HEK293 (cell line): ENCODE measurements around the gene EPHX1.

Experiments
- CTCF ChIA-PET: fragments of 350-600 bp; formaldehyde crosslinking; extraction: SDS; loops from one replicate; lab custom pipeline; 2021; ENCODE audit warnings: antibody characterized with exemption; lab: Yijun Ruan, JAX
- POLR2A ChIA-PET: fragments of 300-600 bp; formaldehyde crosslinking; extraction: SDS; loops from one replicate; lab custom pipeline; 2020; ENCODE audit warnings: antibody characterized with exemption, inconsistent platforms; lab: Yijun Ruan, JAX
- H3K27ac ChIP-seq: fragments of 200-500 bp; sonication (Bioruptor generic); 2 replicates; pipeline ENCODE4 v1.5.1; 2014; ENCODE audit warnings: low read depth, low read length, control low read depth, inconsistent platforms; ENCODE audit errors: extremely low read depth
- H3K36me3 ChIP-seq, 2 experiments: fragments of 200-500 bp in 1 of 2; sonication (Bioruptor generic) in 1 of 2; 1 replicate in 1 of 2; 2 replicates in 1 of 2; pipeline ENCODE4 v1.5.1; 2014 to 2017; ENCODE audit warnings: inconsistent platforms in 2 of 2, low read length in 2 of 2; ENCODE audit not compliant: control insufficient read depth in 2 of 2, insufficient read depth in 1 of 2
- H3K4me1 ChIP-seq: fragments of 200-500 bp; sonication (Bioruptor generic); 2 replicates; pipeline ENCODE4 v1.5.1; 2014; ENCODE audit warnings: mild to moderate bottlenecking, low read length, inconsistent platforms; ENCODE audit not compliant: control insufficient read depth, insufficient read depth
- H3K4me3 ChIP-seq: 2 replicates; pipeline ENCODE4 v1.5.1; 2011; ENCODE audit warnings: low read depth, mild to moderate bottlenecking, control low read depth, low read length, moderate library complexity
- H3K9me3 ChIP-seq: fragments of 200-500 bp; sonication (Bioruptor generic); 2 replicates; pipeline ENCODE4 v1.5.1; 2014; ENCODE audit warnings: low read depth, low read length, inconsistent platforms; ENCODE audit not compliant: control insufficient read depth, insufficient read depth
- CTCF ChIP-seq: fragments of 450-650 bp; formaldehyde crosslinking; IDR thresholded peaks from 2 replicates; pipeline ENCODE4 v1.5.1; 2016; ENCODE audit warnings: missing biosample characterization, missing genetic modification characterization
- EGR2 ChIP-seq: fragments of 450-650 bp; formaldehyde crosslinking; IDR thresholded peaks from 2 replicates; pipeline ENCODE4 v1.5.1; 2016; ENCODE audit warnings: low read depth, missing biosample characterization, missing genetic modification characterization
- HOXA7 ChIP-seq: sonication (generic); formaldehyde crosslinking; IDR thresholded peaks from 2 replicates; pipeline ENCODE4 v1.8.1; 2022; ENCODE audit warnings: missing genetic modification reagents, borderline replicate concordance
- PRDM1 ChIP-seq: fragments of 450-650 bp; formaldehyde crosslinking; IDR thresholded peaks from 2 replicates; pipeline ENCODE4; 2016; ENCODE audit warnings: missing biosample characterization, missing genetic modification characterization
- ZBTB17 ChIP-seq: fragments of 450-650 bp; formaldehyde crosslinking; IDR thresholded peaks from 2 replicates; pipeline ENCODE4 v1.5.1; 2016; ENCODE audit warnings: missing biosample characterization, missing genetic modification characterization
- ZBTB44 ChIP-seq: fragments of 450-650 bp; IDR thresholded peaks from 2 replicates; pipeline ENCODE4 v1.5.1; 2018; ENCODE audit warnings: missing biosample characterization, mild to moderate bottlenecking, missing genetic modification characterization
- ZFHX2 ChIP-seq: fragments of 450-650 bp; formaldehyde crosslinking; conservative IDR thresholded peaks from 2 replicates; pipeline ENCODE4 v1.5.1; 2016; ENCODE audit warnings: missing biosample characterization, missing genetic modification characterization
- ZIC2 ChIP-seq: fragments of 450-650 bp; formaldehyde crosslinking; IDR thresholded peaks from 2 replicates; pipeline ENCODE4 v1.5.1; 2016; ENCODE audit warnings: missing biosample characterization, missing genetic modification characterization
- ZNF148 ChIP-seq: fragments of 450-650 bp; formaldehyde crosslinking; IDR thresholded peaks from 2 replicates; pipeline ENCODE4 v1.5.0; 2017; ENCODE audit warnings: missing biosample characterization, missing genetic modification characterization, borderline replicate concordance
- ZNF280D ChIP-seq: fragments of 450-650 bp; formaldehyde crosslinking; IDR thresholded peaks from 2 replicates; pipeline ENCODE4 v1.5.1; 2016; ENCODE audit warnings: missing biosample characterization, missing genetic modification characterization
- ZNF404 ChIP-seq: fragments of 450-650 bp; formaldehyde crosslinking; IDR thresholded peaks from 2 replicates; pipeline ENCODE4 v1.5.1; 2017; ENCODE audit warnings: missing biosample characterization, missing genetic modification characterization
- ZNF600 ChIP-seq: fragments of 450-650 bp; formaldehyde crosslinking; IDR thresholded peaks from 2 replicates; pipeline ENCODE4 v1.5.1; 2016; ENCODE audit warnings: missing biosample characterization, missing genetic modification characterization
- ZSCAN16 ChIP-seq: fragments of 450-650 bp; formaldehyde crosslinking; IDR thresholded peaks from 2 replicates; pipeline ENCODE4 v1.5.1; 2016; ENCODE audit warnings: missing biosample characterization, missing genetic modification characterization
- TF ChIP-seq, protein P1 (sequence below): fragments of 450-650 bp; formaldehyde crosslinking; IDR thresholded peaks from 2 replicates; pipeline ENCODE4 v1.5.1; 2016; ENCODE audit warnings: missing biosample characterization, missing genetic modification characterization

EPHX1 gene

DNA sequence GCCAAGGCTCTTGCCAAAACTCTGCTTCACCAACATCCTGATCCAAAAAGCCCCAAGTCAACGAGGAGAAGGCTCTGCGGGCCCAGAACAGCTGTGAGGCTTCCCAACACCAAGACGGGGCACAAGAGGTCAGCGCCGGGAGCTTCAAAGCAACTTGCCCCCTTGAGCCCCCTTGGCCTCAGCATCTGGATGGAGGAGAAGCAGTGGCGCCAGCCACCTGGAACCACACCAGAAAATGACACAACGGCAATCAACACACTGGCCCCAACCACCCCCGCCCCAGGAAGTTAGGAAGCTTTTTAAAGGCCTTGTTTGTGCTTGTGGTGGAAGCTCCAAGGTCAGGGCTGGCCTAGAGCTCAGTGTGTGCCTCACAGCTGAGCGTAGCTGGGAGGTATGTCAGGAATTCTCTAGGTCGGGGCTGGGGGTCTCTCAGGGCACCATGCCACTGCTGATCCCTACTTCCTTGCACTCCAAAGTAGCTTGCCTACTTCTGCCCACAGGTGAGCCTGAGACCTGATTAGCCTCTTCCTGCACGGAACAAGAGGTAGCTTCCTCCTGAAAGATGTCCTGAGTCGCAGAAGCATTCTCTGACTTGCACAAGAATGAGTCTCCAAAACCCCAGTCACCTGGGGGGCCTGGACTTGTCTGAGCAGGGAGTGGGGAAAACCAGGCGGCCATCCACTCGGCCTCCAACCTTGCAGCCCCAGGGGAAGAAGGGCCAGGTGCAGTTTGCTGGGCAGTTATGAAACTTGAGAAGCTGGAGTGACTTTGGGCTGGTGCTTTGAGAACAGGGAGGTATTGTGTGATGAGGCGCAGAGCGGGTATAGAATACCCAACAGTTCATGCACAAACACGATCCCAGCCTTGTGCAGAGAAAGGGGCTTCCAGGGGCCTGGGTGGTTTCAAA, 42.0 kb upstream of the EPHX1 start (continued):
- TF ChIP-seq, protein P1, sequence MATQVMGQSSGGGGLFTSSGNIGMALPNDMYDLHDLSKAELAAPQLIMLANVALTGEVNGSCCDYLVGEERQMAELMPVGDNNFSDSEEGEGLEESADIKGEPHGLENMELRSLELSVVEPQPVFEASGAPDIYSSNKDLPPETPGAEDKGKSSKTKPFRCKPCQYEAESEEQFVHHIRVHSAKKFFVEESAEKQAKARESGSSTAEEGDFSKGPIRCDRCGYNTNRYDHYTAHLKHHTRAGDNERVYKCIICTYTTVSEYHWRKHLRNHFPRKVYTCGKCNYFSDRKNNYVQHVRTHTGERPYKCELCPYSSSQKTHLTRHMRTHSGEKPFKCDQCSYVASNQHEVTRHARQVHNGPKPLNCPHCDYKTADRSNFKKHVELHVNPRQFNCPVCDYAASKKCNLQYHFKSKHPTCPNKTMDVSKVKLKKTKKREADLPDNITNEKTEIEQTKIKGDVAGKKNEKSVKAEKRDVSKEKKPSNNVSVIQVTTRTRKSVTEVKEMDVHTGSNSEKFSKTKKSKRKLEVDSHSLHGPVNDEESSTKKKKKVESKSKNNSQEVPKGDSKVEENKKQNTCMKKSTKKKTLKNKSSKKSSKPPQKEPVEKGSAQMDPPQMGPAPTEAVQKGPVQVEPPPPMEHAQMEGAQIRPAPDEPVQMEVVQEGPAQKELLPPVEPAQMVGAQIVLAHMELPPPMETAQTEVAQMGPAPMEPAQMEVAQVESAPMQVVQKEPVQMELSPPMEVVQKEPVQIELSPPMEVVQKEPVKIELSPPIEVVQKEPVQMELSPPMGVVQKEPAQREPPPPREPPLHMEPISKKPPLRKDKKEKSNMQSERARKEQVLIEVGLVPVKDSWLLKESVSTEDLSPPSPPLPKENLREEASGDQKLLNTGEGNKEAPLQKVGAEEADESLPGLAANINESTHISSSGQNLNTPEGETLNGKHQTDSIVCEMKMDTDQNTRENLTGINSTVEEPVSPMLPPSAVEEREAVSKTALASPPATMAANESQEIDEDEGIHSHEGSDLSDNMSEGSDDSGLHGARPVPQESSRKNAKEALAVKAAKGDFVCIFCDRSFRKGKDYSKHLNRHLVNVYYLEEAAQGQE (tag by site-specific recombination), result no peak
- TF ChIP-seq ZSCAN16 (tag by site-specific recombination) (0 out of 2 replicates have a peak, but pooled peaks have one; percentile 9), ZNF148 (tag by site-specific recombination) (no peak), HOXA7 (CRISPR knock-in tag) (no peak), CTCF (tag by site-specific recombination) (no peak)

DNA sequence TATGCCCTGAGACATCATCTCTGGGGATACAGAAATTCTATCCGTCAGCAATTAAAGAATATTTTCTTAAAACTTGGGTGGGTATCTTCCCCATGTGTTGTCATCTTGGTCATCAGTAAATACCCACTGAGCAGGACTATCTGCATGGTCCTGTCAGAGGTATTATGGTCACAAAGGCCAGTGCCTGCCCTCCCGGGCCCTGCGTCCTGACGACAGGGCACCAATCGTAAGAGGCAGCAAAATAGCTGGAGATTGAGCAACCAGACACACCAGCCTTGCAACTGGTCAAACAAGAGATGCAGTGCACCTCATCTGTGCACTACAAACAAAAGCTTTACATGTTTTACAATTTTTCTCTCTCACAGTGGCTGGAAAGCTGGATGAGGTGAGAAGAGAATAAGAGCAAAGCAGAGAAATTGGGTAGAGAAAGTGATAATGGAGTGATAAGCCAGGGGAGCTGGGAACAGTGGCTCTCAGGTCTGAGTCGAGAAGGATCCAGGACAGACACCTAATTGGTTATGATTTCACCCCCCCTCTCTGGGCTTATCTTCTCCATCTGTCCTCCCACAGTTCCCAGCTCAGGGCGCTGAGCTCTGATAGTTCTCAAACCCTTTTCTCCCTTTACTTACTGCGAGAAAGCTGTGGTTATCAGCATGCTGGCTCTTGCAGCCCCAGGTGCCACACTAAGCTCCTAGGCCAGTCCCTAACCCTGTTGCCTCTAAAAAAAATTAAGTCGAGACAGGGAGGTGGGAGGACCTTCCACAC, 41.1 kb upstream of the EPHX1 start:
- Histone ChIP-seq H3K4me1 (peaks cover 22% of the 10 kb centered on the region), H3K27ac (no peak overlapping the region; the same call in 1 of the 2 replicates), H3K4me3 (no peak overlapping the region), H3K36me3 (no peaks in the 10 kb centered on the region), H3K9me3 (no peaks in the 10 kb centered on the region)
- TF ChIP-seq ZIC2 (tag by site-specific recombination) (peak; percentile 58), EGR2 (tag by site-specific recombination) (peak; percentile 22; the same call in 1 of the 2 replicates), ZNF280D (tag by site-specific recombination) (no peak), ZBTB44 (tag by site-specific recombination) (0 out of 2 replicates have a peak, but pooled peaks have one; percentile 20), ZFHX2 (tag by site-specific recombination) (peak; percentile 40), ZBTB17 (tag by site-specific recombination) (0 out of 2 replicates have a peak, but pooled peaks have one; percentile 12), ZNF404 (tag by site-specific recombination) (no peak), PRDM1 (tag by site-specific recombination) (peak; percentile 81), ZNF600 (tag by site-specific recombination) (0 out of 2 replicates have a peak, but pooled peaks have one; percentile 12)
- CTCF ChIA-PET, result interaction anchor here (0.6 to 25.5 kb wide), 17 partner anchors 9 to 288 kb away, joined by 3 to 567 read pairs (median 5); partner anchors contain the start of genes ENAH and SRP9
- POLR2A ChIA-PET, result interaction anchor here (0.6 to 5.0 kb wide), 7 partner anchors 9 to 260 kb away, joined by 3 to 41 read pairs (median 17); partner anchors contain the start of genes ENAH, SRP9 and TMEM63A
